Measurements from ENCODE around the gene COL24A1. TPM values are rescaled to one million over a fixed set of nuclear protein-coding genes. Genes with fewer than 3 reads are reported as not detected.

The COL24A1 gene
- total and polyA plus RNA-seq, 4 donors = 0.33 to 16.7 (median 0.67) TPM

DNA sequence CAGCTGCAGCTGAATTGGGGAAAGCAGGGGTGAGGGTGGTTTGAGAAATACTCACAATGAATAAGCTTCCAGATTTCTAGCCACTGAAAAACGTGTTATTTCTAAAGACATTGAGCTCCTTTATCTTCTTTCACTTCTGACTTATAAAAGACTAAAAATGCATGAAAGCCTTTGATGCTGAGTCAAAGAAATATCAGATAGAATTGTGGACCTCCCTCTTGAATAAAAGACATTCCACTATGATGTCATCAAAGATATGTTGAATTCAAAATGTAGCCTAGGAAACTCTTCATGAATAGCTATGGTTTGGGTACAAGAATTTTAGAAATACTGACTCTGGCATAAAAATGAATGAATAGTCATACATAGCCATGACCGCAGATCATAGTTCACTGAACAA, 44.7 kb upstream of the COL24A1 start:
- WGBS, 2 donors = 55 to 80% methylated on average over 2 of the region's 2 CpGs
- H3K9me3 ChIP-seq (ENCODE audit: control insufficient read depth in 4 of 4, insufficient read depth in 3 of 4, low read length in 3 of 4) = no peaks in the 10 kb centered on the region
- H3K27me3 ChIP-seq (ENCODE audit: control insufficient read depth in 3 of 3, insufficient read depth in 3 of 3, low read length in 2 of 3) = no peaks in the 10 kb centered on the region
- ATAC-seq (ENCODE audit: insufficient read depth, low FRiP score) = no peak
- H3K36me3 ChIP-seq (ENCODE audit: control insufficient read depth in 4 of 4, insufficient read depth in 4 of 4, low read length in 4 of 4) = no peaks in the 10 kb centered on the region
- no peak for DNase-seq
- TF ChIP-seq, protein P1, sequence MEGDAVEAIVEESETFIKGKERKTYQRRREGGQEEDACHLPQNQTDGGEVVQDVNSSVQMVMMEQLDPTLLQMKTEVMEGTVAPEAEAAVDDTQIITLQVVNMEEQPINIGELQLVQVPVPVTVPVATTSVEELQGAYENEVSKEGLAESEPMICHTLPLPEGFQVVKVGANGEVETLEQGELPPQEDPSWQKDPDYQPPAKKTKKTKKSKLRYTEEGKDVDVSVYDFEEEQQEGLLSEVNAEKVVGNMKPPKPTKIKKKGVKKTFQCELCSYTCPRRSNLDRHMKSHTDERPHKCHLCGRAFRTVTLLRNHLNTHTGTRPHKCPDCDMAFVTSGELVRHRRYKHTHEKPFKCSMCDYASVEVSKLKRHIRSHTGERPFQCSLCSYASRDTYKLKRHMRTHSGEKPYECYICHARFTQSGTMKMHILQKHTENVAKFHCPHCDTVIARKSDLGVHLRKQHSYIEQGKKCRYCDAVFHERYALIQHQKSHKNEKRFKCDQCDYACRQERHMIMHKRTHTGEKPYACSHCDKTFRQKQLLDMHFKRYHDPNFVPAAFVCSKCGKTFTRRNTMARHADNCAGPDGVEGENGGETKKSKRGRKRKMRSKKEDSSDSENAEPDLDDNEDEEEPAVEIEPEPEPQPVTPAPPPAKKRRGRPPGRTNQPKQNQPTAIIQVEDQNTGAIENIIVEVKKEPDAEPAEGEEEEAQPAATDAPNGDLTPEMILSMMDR (IDR thresholded peaks at IDR 0.05; ENCODE audit: control extremely low read depth, extremely low read depth) = no peak
- peaks cover 0 to 24% (median 4%) of the 10 kb centered on the region in 5 donors for H3K4me1 ChIP-seq (ENCODE audit: control insufficient read depth in 5 of 5, insufficient read depth in 5 of 5, low read length in 5 of 5)
- no peak overlapping the region for H3K4me3 ChIP-seq
- H3K9ac ChIP-seq (ENCODE audit: insufficient read depth in 1 of 2, low read length in 2 of 2) = no peak overlapping the region
- no peak overlapping the region for H3K27ac ChIP-seq (ENCODE audit: low read depth in 1 of 2, low read length in 1 of 2)

DNA sequence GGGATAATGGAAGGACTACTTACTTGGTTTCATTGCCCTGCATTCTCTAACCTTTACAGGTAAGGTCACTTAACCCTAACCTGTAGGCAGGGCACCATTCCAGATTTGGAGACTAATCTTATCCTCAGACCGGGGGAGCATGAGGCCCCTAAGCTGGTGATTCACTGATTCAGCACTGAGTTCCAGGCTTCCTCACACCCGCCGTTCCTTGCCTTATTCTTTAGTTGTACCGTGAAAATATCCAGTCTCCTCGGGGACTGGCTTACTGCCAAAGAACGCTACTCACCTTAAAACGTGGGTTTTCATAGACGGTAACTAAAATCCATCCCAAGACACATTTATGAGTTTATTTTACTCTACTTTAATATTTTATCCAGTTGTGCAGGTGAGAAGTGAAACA, 44.3 kb upstream of the COL24A1 start:
- H3K36me3 ChIP-seq (ENCODE audit: control insufficient read depth in 4 of 4, insufficient read depth in 4 of 4, low read length in 4 of 4) = no peaks in the 10 kb centered on the region
- TF ChIP-seq, protein P1 (IDR thresholded peaks at IDR 0.05; ENCODE audit: control extremely low read depth, extremely low read depth) = no peak
- ATAC-seq (ENCODE audit: insufficient read depth, low FRiP score) (no peak), DNase-seq (no peak)
- no peak overlapping the region for H3K9ac ChIP-seq (ENCODE audit: insufficient read depth in 1 of 2, low read length in 2 of 2)
- 74 to 91% methylated on average over 8 of the region's 8 CpGs for WGBS, 2 donors
- H3K4me3 ChIP-seq = no peak overlapping the region
- H3K27me3 ChIP-seq (ENCODE audit: control insufficient read depth in 3 of 3, insufficient read depth in 3 of 3, low read length in 2 of 3) = no peaks in the 10 kb centered on the region
- peaks cover 0 to 28% (median 4%) of the 10 kb centered on the region in 5 donors for H3K4me1 ChIP-seq (ENCODE audit: control insufficient read depth in 5 of 5, insufficient read depth in 5 of 5, low read length in 5 of 5)
- no peaks in the 10 kb centered on the region for H3K9me3 ChIP-seq (ENCODE audit: control insufficient read depth in 4 of 4, insufficient read depth in 3 of 4, low read length in 3 of 4)
- no peak overlapping the region for H3K27ac ChIP-seq (ENCODE audit: low read depth in 1 of 2, low read length in 1 of 2)

DNA sequence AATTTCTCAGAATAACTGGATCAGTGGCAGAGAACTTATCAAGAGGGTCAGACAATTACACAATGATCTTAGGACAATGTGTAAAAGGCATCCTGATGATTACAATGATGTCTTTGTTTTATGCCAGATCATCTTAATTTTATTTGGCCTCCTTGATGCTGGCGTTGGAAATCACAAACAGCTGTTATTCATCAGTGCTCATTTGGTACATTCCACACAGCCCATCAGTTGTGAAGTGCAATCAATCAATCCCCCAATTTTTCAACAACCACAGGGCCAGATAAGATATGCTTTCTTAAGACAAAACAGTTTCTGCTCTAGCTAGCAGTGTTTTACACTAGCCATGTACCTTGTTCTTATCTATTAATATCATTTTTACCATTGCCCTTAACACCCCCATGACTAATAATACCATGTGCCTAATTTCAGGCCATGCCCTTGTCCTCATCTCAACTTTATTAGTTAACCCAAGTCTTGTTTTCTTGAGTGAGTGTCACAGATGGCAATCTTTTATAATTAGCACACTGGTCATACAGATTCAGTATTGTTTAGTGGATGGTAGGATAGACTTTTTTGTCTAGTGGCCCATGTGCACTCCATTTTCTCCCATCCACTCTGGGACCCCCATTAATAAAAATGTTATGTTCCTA, 40.8 kb upstream of the COL24A1 start:
- Histone ChIP-seq H3K27me3 (ENCODE audit: control insufficient read depth in 3 of 3, insufficient read depth in 3 of 3, low read length in 2 of 3) (no peaks in the 10 kb centered on the region), H3K36me3 (ENCODE audit: control insufficient read depth in 4 of 4, insufficient read depth in 4 of 4, low read length in 4 of 4) (no peaks in the 10 kb centered on the region), H3K27ac (ENCODE audit: low read depth in 1 of 2, low read length in 1 of 2) (no peak overlapping the region), H3K9ac (ENCODE audit: insufficient read depth in 1 of 2, low read length in 2 of 2) (no peak overlapping the region), H3K4me3 (no peak overlapping the region), H3K9me3 (ENCODE audit: control insufficient read depth in 4 of 4, insufficient read depth in 3 of 4, low read length in 3 of 4) (no peaks in the 10 kb centered on the region), H3K4me1 (ENCODE audit: control insufficient read depth in 5 of 5, insufficient read depth in 5 of 5, low read length in 5 of 5) (peaks cover 0 to 58% (median 4%) of the 10 kb centered on the region in 5 donors)
- 48 to 78% methylated on average over 1 of the region's 1 CpG for WGBS, 2 donors
- ATAC-seq (ENCODE audit: insufficient read depth, low FRiP score) (no peak), DNase-seq (peak; percentile 52 to 94 (median 90))
- TF ChIP-seq, protein P1 (IDR thresholded peaks at IDR 0.05; ENCODE audit: control extremely low read depth, extremely low read depth) = no peak

DNA sequence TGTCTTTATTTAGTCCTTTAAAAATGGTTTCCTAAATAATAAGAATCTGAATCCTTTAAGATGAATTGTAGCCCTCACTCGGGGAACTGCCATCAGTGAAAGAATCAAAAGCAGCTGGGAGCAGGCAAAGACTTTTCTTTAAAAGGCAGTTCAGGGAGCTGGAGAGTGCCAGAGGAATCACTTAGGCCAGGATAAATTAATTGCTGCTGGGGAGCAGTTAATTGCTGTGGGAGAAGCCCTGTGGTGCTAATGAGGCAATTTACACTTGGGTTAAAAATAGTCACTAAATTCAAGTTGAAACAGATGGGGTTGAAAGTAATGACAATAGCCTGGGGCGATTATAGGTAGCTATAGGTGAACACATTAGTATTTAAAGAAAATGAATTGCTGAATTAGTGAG, 38.7 kb upstream of the COL24A1 start:
- H3K9ac ChIP-seq (ENCODE audit: insufficient read depth in 1 of 2, low read length in 2 of 2) = no peak overlapping the region
- no peak overlapping the region for H3K27ac ChIP-seq (ENCODE audit: low read depth in 1 of 2, low read length in 1 of 2)
- DNase-seq = peak in 1 of 3 donors; percentile 35
- TF ChIP-seq, protein P1 (IDR thresholded peaks at IDR 0.05; ENCODE audit: control extremely low read depth, extremely low read depth) = no peak
- no peaks in the 10 kb centered on the region for H3K36me3 ChIP-seq (ENCODE audit: control insufficient read depth in 4 of 4, insufficient read depth in 4 of 4, low read length in 4 of 4)
- no peak for ATAC-seq (ENCODE audit: insufficient read depth, low FRiP score)
- H3K4me3 ChIP-seq = no peak overlapping the region
- H3K4me1 ChIP-seq (ENCODE audit: control insufficient read depth in 5 of 5, insufficient read depth in 5 of 5, low read length in 5 of 5) = peaks cover 0 to 77% (median 4%) of the 10 kb centered on the region in 5 donors
- no peaks in the 10 kb centered on the region for H3K9me3 ChIP-seq (ENCODE audit: control insufficient read depth in 4 of 4, insufficient read depth in 3 of 4, low read length in 3 of 4)
- no peaks in the 10 kb centered on the region for H3K27me3 ChIP-seq (ENCODE audit: control insufficient read depth in 3 of 3, insufficient read depth in 3 of 3, low read length in 2 of 3)
- WGBS, 2 donors = 70 to 83% methylated on average over 2 of the region's 2 CpGs

Data from lung (tissue), 12 donors.